KOPT-K1 (cell line): ENCODE results near the gene LYL1.

Experiments
- H3K27ac ChIP-seq: fragments of 200-600 bp; sonication (generic); 2 replicates; pipeline ENCODE4 v1.5.1; 2016; ENCODE audit warnings: antibody characterized with exemption, mild to moderate bottlenecking, low read depth, low read length; ENCODE audit not compliant: poor library complexity, severe bottlenecking
- H3K36me3 ChIP-seq: fragments of 200-600 bp; sonication (generic); 2 replicates; pipeline ENCODE4 v1.5.1; 2017; ENCODE audit warnings: antibody characterized with exemption, mild to moderate bottlenecking, low read length, moderate library complexity; ENCODE audit not compliant: insufficient read depth
- H3K9me3 ChIP-seq: fragments of 200-600 bp; sonication (generic); 2 replicates; pipeline ENCODE4 v1.5.1; 2017; ENCODE audit warnings: antibody characterized with exemption, low read length, mild to moderate bottlenecking; ENCODE audit not compliant: insufficient read depth, poor library complexity, severe bottlenecking

Gene LYL1

GRCh38 chr19:13094106-13094504, 8.6 kb downstream of the LYL1 start:
- Histone ChIP-seq H3K36me3 (no peaks in the 10 kb centered on the region), H3K9me3 (no peaks in the 10 kb centered on the region), H3K27ac (no peak overlapping the region)

- Histone ChIP-seq H3K9me3 (no peaks in the 10 kb centered on the region), H3K36me3 (no peaks in the 10 kb centered on the region), H3K27ac (no peak overlapping the region)
Measured at GRCh38 chr19:13093407-13094105, 9.1 kb downstream of the LYL1 start.

GRCh38 chr19:13092606-13093235, 9.9 kb downstream of the LYL1 start:
- Histone ChIP-seq H3K36me3 (no peaks in the 10 kb centered on the region), H3K9me3 (no peaks in the 10 kb centered on the region), H3K27ac (no peak overlapping the region)

GRCh38 chr19:13092158-13092543, 10.5 kb downstream of the LYL1 start:
- Histone ChIP-seq H3K36me3 (no peaks in the 10 kb centered on the region), H3K9me3 (no peaks in the 10 kb centered on the region), H3K27ac (no peak overlapping the region)

GRCh38 chr19:13091400-13092157, 11.1 kb downstream of the LYL1 start:
- Histone ChIP-seq H3K36me3 (no peaks in the 10 kb centered on the region), H3K9me3 (no peaks in the 10 kb centered on the region), H3K27ac (no peak overlapping the region)

GRCh38 chr19:13090511-13091231, 12.0 kb downstream of the LYL1 start:
- no peaks in the 10 kb centered on the region for H3K36me3 ChIP-seq
- no peaks in the 10 kb centered on the region for H3K9me3 ChIP-seq
- H3K27ac ChIP-seq, result no peak overlapping the region

- H3K36me3 ChIP-seq, result no peaks in the 10 kb centered on the region
- H3K27ac ChIP-seq, result no peak overlapping the region
Measured at GRCh38 chr19:13089857-13090507, 12.7 kb downstream of the LYL1 start.

GRCh38 chr19:13089139-13089856, 13.4 kb downstream of the LYL1 start:
- Histone ChIP-seq H3K36me3 (no peaks in the 10 kb centered on the region), H3K27ac (no peak overlapping the region), H3K9me3 (no peaks in the 10 kb centered on the region)

More at GRCh38 chr19:13089857-13090507, 12.7 kb downstream of the LYL1 start:
- no peaks in the 10 kb centered on the region for H3K9me3 ChIP-seq

- H3K9me3 ChIP-seq, result no peaks in the 10 kb centered on the region
- no peaks in the 10 kb centered on the region for H3K36me3 ChIP-seq
- no peak overlapping the region for H3K27ac ChIP-seq
Measured at GRCh38 chr19:13087795-13088537, 14.7 kb downstream of the LYL1 start.

GRCh38 chr19:13087295-13087694, 15.4 kb downstream of the LYL1 start:
- Histone ChIP-seq H3K27ac (no peak overlapping the region), H3K36me3 (no peaks in the 10 kb centered on the region), H3K9me3 (no peaks in the 10 kb centered on the region)

- Histone ChIP-seq H3K27ac (no peak overlapping the region), H3K36me3 (no peaks in the 10 kb centered on the region), H3K9me3 (no peaks in the 10 kb centered on the region)
Measured at GRCh38 chr19:13086341-13086740, 16.3 kb downstream of the LYL1 start.

GRCh38 chr19:13085666-13086065, 17.0 kb downstream of the LYL1 start:
- Histone ChIP-seq H3K9me3 (no peaks in the 10 kb centered on the region), H3K36me3 (no peaks in the 10 kb centered on the region), H3K27ac (no peak overlapping the region)

- no peaks in the 10 kb centered on the region for H3K36me3 ChIP-seq
- no peak overlapping the region for H3K27ac ChIP-seq
- no peaks in the 10 kb centered on the region for H3K9me3 ChIP-seq
Measured at GRCh38 chr19:13083627-13084026, 19.0 kb downstream of the LYL1 start.

GRCh38 chr19:13083008-13083404, 19.7 kb downstream of the LYL1 start:
- Histone ChIP-seq H3K36me3 (no peaks in the 10 kb centered on the region), H3K27ac (no peak overlapping the region)

More at GRCh38 chr19:13083008-13083404, 19.7 kb downstream of the LYL1 start:
- no peaks in the 10 kb centered on the region for H3K9me3 ChIP-seq
